ENCODE measurements around the gene FRAT1.

- TF ChIP-seq RARB (CRISPR knock-in tag; IDR thresholded peaks at IDR 0.05) (no peak), TSHZ2 (CRISPR knock-in tag; IDR thresholded peaks at IDR 0.05) (no peak), PPARA (CRISPR knock-in tag; IDR thresholded peaks at IDR 0.05; ENCODE audit: borderline replicate concordance) (no peak), GLIS3 (CRISPR knock-in tag; IDR thresholded peaks at IDR 0.05) (no peak), CSRNP3 (CRISPR knock-in tag; IDR thresholded peaks at IDR 0.05) (no peak)
Observed at GRCh38 chr10:97360705-97361536, 41.9 kb downstream of the FRAT1 start.

Data from SK-N-SH treated with all-trans-retinoic acid at 6 μM for 48 hours (cell line).